ENCODE data around the gene CLTCL1. TPM values are rescaled to one million over a fixed set of nuclear protein-coding genes. Genes with fewer than 3 reads are reported as not detected.

CLTCL1 gene
- total and polyA plus RNA-seq, 4 donors, result 2.0 to 4.8 (median 2.6) TPM

DNA sequence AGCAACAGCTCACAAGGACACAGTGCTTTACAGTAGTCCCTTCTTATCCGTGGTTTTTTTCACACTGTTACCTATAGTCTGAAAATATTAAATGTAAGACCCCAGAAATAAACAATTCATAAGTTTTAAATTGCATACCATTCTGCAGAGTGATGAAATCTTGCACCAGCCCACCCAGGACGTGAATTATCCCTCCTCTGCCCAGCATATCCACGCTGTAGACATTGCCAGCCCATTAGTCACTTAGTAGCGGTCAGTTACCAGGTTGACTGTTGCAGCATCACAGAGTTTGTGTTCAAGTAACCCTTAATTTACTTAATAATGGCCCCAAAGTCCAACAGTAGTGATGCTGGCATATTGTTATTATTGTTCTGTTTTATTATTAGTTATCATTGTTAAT, 3.6 kb downstream of the CLTCL1 start:
- no peak overlapping the region for H3K27ac ChIP-seq (ENCODE audit: low read depth in 1 of 2, low read length in 2 of 2)
- peaks cover 3 to 20% (median 14%) of the 10 kb centered on the region in 4 donors for H3K4me1 ChIP-seq (ENCODE audit: control insufficient read depth in 4 of 4, insufficient read depth in 4 of 4, low read length in 3 of 4)
- 90% methylated on average over 4 of the region's 4 CpGs for WGBS
- no peak for DNase-seq (ENCODE audit: low spot score)
- no peaks in the 10 kb centered on the region for H3K27me3 ChIP-seq (ENCODE audit: control insufficient read depth in 4 of 4, insufficient read depth in 4 of 4, low read length in 3 of 4)
- no peak overlapping the region for H3K4me3 ChIP-seq (ENCODE audit: low read depth in 1 of 3, low read length in 3 of 3)
- no peaks in the 10 kb centered on the region for H3K9me3 ChIP-seq (ENCODE audit: control insufficient read depth in 4 of 4, low read length in 3 of 4)
- no peak overlapping the region for H3K9ac ChIP-seq (ENCODE audit: low read depth in 1 of 2, low read length in 2 of 2)
- H3K36me3 ChIP-seq (ENCODE audit: control insufficient read depth in 4 of 4, insufficient read depth in 3 of 4, low read depth in 1 of 4, low read length in 3 of 4), result no peaks in the 10 kb centered on the region
- TF ChIP-seq YY1 (IDR thresholded peaks at IDR 0.05), result no peak
- no peak for TF ChIP-seq NR2F2 (IDR thresholded peaks at IDR 0.05)
- TF ChIP-seq, protein P1, sequence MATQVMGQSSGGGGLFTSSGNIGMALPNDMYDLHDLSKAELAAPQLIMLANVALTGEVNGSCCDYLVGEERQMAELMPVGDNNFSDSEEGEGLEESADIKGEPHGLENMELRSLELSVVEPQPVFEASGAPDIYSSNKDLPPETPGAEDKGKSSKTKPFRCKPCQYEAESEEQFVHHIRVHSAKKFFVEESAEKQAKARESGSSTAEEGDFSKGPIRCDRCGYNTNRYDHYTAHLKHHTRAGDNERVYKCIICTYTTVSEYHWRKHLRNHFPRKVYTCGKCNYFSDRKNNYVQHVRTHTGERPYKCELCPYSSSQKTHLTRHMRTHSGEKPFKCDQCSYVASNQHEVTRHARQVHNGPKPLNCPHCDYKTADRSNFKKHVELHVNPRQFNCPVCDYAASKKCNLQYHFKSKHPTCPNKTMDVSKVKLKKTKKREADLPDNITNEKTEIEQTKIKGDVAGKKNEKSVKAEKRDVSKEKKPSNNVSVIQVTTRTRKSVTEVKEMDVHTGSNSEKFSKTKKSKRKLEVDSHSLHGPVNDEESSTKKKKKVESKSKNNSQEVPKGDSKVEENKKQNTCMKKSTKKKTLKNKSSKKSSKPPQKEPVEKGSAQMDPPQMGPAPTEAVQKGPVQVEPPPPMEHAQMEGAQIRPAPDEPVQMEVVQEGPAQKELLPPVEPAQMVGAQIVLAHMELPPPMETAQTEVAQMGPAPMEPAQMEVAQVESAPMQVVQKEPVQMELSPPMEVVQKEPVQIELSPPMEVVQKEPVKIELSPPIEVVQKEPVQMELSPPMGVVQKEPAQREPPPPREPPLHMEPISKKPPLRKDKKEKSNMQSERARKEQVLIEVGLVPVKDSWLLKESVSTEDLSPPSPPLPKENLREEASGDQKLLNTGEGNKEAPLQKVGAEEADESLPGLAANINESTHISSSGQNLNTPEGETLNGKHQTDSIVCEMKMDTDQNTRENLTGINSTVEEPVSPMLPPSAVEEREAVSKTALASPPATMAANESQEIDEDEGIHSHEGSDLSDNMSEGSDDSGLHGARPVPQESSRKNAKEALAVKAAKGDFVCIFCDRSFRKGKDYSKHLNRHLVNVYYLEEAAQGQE (IDR thresholded peaks at IDR 0.05), result no peak
- TF ChIP-seq FOXA1 (IDR thresholded peaks at IDR 0.05), result no peak
- no peak for TF ChIP-seq SP1 (IDR thresholded peaks at IDR 0.05)
- TF ChIP-seq, protein P2, sequence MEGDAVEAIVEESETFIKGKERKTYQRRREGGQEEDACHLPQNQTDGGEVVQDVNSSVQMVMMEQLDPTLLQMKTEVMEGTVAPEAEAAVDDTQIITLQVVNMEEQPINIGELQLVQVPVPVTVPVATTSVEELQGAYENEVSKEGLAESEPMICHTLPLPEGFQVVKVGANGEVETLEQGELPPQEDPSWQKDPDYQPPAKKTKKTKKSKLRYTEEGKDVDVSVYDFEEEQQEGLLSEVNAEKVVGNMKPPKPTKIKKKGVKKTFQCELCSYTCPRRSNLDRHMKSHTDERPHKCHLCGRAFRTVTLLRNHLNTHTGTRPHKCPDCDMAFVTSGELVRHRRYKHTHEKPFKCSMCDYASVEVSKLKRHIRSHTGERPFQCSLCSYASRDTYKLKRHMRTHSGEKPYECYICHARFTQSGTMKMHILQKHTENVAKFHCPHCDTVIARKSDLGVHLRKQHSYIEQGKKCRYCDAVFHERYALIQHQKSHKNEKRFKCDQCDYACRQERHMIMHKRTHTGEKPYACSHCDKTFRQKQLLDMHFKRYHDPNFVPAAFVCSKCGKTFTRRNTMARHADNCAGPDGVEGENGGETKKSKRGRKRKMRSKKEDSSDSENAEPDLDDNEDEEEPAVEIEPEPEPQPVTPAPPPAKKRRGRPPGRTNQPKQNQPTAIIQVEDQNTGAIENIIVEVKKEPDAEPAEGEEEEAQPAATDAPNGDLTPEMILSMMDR (IDR thresholded peaks at IDR 0.05; ENCODE audit: low read depth, low read length, missing input control), result no peak
- no peak for TF ChIP-seq TAF1 (conservative IDR thresholded peaks at IDR 0.05)
- TF ChIP-seq RAD21 (IDR thresholded peaks at IDR 0.05), result no peak
- TF ChIP-seq, protein P3, sequence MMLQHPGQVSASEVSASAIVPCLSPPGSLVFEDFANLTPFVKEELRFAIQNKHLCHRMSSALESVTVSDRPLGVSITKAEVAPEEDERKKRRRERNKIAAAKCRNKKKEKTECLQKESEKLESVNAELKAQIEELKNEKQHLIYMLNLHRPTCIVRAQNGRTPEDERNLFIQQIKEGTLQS (IDR thresholded peaks at IDR 0.05), result no peak
- TF ChIP-seq, protein P4, sequence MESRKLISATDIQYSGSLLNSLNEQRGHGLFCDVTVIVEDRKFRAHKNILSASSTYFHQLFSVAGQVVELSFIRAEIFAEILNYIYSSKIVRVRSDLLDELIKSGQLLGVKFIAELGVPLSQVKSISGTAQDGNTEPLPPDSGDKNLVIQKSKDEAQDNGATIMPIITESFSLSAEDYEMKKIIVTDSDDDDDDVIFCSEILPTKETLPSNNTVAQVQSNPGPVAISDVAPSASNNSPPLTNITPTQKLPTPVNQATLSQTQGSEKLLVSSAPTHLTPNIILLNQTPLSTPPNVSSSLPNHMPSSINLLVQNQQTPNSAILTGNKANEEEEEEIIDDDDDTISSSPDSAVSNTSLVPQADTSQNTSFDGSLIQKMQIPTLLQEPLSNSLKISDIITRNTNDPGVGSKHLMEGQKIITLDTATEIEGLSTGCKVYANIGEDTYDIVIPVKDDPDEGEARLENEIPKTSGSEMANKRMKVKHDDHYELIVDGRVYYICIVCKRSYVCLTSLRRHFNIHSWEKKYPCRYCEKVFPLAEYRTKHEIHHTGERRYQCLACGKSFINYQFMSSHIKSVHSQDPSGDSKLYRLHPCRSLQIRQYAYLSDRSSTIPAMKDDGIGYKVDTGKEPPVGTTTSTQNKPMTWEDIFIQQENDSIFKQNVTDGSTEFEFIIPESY (IDR thresholded peaks at IDR 0.05), result no peak
- no peak for TF ChIP-seq HNF4G (IDR thresholded peaks at IDR 0.05)
- no peak for TF ChIP-seq RXRA (IDR thresholded peaks at IDR 0.05)
- TF ChIP-seq FOXA2 (IDR thresholded peaks at IDR 0.05), result no peak
- TF ChIP-seq, protein P5, sequence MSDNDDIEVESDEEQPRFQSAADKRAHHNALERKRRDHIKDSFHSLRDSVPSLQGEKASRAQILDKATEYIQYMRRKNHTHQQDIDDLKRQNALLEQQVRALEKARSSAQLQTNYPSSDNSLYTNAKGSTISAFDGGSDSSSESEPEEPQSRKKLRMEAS (IDR thresholded peaks at IDR 0.05), result no peak
- TF ChIP-seq JUND (IDR thresholded peaks at IDR 0.05), result no peak
- no peak for TF ChIP-seq GABPA (IDR thresholded peaks at IDR 0.05 in 1 of 2, conservative IDR thresholded peaks at IDR 0.05 in 1 of 2)
- TF ChIP-seq HNF4A (conservative IDR thresholded peaks at IDR 0.05), result no peak

Data from liver (tissue), 9 donors.